Stimulated activated CD8-positive, alpha-beta memory T cell treated with anti-CD3 and anti-CD28 coated beads, Interleukin-4, amount 100 ng/mL, for 1 hour (primary cell): ENCODE results near the gene MLLT10.

ENCODE experiments used
- DNase-seq, 2 donors: peaks; one replicate each; pipeline ENCODE4 v3.0.0-alpha.2; 2020; ENCODE audit warnings: low read depth in 2 of 2, low spot score in 1 of 2

The MLLT10 gene

DNA sequence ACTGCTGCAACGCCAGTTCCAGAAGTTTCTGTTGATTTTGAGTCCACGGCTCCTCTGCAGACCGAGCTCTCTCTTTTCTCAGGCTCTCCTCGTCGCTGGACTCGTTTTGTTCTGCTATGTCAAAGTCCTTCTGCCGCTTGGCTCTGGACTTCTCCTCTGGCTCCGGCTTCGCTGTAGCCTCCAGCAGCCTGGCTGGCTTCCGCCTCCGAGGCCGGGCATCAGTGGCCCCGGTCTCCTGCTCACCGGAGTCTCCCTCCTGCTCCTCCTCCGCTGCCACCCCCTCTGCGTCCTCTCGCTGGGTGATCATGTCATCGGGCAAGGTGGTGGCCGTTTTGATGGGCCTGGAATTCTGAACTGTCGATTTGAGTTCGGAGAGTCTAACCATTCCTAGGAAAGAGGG lies 225.2 kb downstream of the MLLT10 start:
- no peak for DNase-seq

DNA sequence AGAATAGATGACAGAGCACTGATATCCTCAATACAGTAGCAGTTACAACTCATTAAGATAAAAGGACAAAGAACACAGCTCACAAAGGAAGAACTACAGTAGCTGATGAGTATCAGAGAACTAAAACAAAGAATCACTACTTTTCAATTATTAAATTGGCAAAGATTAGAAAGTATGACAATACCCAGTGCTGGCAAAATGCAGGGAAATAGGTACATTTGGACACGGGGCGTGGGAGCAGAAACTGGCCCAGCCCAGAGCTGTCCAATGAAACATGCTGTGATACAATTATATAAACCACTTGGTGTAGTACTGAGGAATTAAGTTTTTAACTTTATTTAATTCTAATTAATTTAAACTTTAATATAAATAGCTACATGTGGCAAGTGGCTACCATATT lies 226.3 kb downstream of the MLLT10 start:
- DNase-seq: no peak

DNA sequence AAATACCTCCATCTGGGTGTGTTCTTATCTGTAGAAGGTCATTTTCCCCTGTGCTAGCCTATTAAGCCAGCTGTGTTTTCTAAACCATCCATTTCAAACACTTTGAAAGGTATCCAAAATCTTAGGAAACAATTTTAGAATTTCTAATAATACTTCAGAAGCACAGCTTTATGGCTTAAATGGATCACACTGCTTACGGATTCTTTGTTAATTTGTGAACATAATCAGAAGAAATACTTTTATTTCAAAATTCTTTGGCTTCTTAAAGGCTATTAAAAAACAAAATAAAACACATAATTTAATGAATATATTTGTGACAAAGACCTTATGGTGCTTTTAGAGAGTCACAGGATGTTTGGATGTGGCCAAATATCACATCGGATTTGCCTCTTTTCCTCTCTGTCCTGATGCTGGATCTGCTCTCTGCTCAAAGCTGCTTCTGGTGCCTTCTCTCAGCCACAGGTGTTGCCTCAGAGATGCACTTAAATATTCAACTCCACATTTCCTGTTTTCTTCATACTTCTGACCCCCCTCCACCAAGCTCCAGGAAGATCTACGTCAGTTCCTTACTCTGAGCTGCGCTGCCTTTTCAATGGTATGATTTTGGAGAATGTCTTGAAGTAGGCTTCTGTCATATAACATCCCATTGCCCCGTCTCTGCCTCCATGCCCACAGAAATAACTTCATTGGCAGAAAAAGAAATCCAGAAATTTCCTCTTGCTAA lies 230.6 kb downstream of the MLLT10 start:
- no peak for DNase-seq

DNA sequence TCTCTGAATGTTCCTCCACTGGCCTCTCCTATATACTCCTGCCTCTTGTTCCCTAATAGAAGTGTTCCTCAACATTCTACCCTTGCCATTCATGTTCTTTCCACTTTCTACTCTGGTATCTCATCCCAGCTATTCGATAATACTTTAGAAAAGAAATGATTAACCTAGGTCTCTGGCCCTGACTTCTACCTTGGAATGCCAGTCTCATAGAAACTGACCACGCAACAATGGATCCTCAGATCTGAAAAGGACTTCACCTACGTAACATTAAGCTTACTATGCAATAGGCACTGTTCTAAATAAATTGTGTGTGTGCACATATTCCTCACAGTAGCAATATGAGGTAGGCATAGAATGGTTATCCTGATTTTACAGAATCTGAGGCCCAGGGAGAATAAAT lies 235.0 kb downstream of the MLLT10 start:
- DNase-seq: no peak

DNA sequence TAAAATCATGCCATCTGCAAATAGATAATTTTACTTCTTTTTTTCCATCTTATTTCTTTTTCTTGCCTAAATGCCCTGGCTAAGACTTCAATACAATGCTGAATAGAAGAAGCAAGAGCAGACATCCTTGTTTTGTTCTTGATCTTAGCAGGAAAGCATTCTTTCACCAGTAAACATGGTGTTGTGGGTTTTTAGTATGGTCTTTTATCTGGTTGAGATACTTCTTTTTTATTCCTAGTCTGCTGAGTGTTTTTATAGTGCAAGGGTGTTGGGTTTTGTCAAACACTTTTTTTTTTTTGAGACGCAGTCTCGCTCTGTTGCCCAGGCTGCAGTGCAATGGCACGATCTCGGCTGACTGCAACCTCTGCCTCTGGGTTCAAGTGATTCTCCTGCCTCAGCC lies 237.2 kb downstream of the MLLT10 start:
- DNase-seq: no peak

DNA sequence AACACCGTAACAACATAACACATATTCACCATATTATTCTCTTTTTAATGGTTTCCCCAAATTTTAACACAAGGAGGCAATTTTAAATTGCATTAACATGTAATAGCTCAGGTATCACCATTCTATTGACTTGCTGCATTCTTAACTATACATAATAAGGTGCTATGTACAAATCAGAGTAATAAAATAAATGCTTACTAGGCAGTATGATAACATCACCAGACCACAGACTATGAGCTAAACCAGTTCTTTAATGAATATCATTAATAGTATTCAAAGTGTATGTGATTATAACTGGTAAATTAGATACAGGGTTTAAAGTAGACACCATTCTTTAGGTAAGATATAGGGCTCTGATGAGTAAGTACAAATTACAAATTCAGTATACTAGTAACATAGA lies 242.9 kb downstream of the MLLT10 start:
- no peak for DNase-seq

DNA sequence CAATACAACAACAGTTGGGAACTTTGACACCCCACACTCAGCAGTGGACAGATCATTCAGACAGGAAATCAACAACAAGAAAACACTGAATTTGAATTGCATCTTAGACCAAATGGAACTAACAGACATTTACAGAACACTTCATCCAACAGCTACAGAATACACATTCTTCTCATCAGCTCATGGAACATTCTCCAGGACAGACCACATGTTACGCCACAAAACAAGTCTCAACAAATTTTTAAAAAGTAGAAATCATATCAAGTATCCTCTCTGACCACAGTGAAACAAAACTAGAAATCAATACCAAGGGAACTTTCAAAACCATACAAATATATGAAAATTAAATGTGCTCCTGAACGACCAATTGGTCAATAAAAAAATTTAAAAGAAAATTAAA lies 257.2 kb downstream of the MLLT10 start:
- DNase-seq: no peak
